K562 (cell line): Measurements from ENCODE around the gene FBL.

Experiments
- CTCF ChIP-seq, 3 experiments: IDR thresholded peaks in 2 of 3; conservative IDR thresholded peaks in 1 of 3; 2 replicates each; pipeline ENCODE4 v1.5.1; 2011 to 2012; ENCODE audit warnings: low read length in 3 of 3, mild to moderate bottlenecking in 3 of 3, control low read depth in 2 of 3, improper control_type of control experiment in 1 of 3, inconsistent platforms in 1 of 3, low read depth in 1 of 3, mixed read lengths in 1 of 3, moderate library complexity in 1 of 3; ENCODE audit not compliant: insufficient read depth in 2 of 3
- ESRRA ChIP-seq: fragments of 450-650 bp; IDR thresholded peaks from 2 replicates; pipeline ENCODE4 v1.6.1; 2014; ENCODE audit warnings: low read depth, mild to moderate bottlenecking, moderate library complexity, borderline replicate concordance
- JUND ChIP-seq, 2 experiments: IDR thresholded peaks; 2 replicates in 1 of 2; 3 replicates in 1 of 2; pipeline ENCODE4 v1.6.1; 2011; ENCODE audit warnings: borderline replicate concordance in 2 of 2, low read depth in 2 of 2, low read length in 2 of 2, improper control_type of control experiment in 1 of 2, missing biosample characterization in 1 of 2, missing genetic modification characterization in 1 of 2, missing genetic modification reagents in 1 of 2
- MAFK ChIP-seq: IDR thresholded peaks from 2 replicates; pipeline ENCODE4 v1.6.1; 2011; ENCODE audit warnings: low read length, improper control_type of control experiment
- NR1H2 ChIP-seq: sonication (generic); formaldehyde crosslinking; IDR thresholded peaks from 2 replicates; pipeline ENCODE4 v1.4.0; 2020; ENCODE audit warnings: mild to moderate bottlenecking, missing genetic modification reagents
- SMARCB1 ChIP-seq: IDR thresholded peaks from 2 replicates; pipeline ENCODE4 v1.6.1; 2011; ENCODE audit warnings: improper control_type of control experiment, low read depth; ENCODE audit not compliant: insufficient read length
- SP1 ChIP-seq: sonication (generic); formaldehyde crosslinking; IDR thresholded peaks from 2 replicates; pipeline ENCODE4 v1.8.1; 2022; ENCODE audit warnings: mild to moderate bottlenecking, missing genetic modification reagents
- TF ChIP-seq, protein P1 (sequence below): sonication (generic); formaldehyde crosslinking; IDR thresholded peaks from 2 replicates; pipeline ENCODE4 v1.8.0; 2022; ENCODE audit warnings: mild to moderate bottlenecking, low read depth, missing genetic modification reagents
- TF ChIP-seq, protein P2 (sequence below): fragments of 450-650 bp; formaldehyde crosslinking; IDR thresholded peaks from 2 replicates; pipeline ENCODE4 v1.4.0; 2020; ENCODE audit warnings: mild to moderate bottlenecking, moderate library complexity
- TF ChIP-seq, protein P3 (sequence below): fragments of 200-600 bp; sonication (generic); IDR thresholded peaks from one replicate; pipeline ENCODE4 v1.6.1; 2012; ENCODE audit warnings: mild to moderate bottlenecking, low read depth, low read length, inconsistent platforms

GRCh38 chr19:39818626-39819097 is 27.5 kb downstream of the FBL start:
- TF ChIP-seq, protein P1, sequence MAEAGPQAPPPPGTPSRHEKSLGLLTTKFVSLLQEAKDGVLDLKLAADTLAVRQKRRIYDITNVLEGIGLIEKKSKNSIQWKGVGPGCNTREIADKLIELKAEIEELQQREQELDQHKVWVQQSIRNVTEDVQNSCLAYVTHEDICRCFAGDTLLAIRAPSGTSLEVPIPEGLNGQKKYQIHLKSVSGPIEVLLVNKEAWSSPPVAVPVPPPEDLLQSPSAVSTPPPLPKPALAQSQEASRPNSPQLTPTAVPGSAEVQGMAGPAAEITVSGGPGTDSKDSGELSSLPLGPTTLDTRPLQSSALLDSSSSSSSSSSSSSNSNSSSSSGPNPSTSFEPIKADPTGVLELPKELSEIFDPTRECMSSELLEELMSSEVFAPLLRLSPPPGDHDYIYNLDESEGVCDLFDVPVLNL: no peak
- TF ChIP-seq, protein P2, sequence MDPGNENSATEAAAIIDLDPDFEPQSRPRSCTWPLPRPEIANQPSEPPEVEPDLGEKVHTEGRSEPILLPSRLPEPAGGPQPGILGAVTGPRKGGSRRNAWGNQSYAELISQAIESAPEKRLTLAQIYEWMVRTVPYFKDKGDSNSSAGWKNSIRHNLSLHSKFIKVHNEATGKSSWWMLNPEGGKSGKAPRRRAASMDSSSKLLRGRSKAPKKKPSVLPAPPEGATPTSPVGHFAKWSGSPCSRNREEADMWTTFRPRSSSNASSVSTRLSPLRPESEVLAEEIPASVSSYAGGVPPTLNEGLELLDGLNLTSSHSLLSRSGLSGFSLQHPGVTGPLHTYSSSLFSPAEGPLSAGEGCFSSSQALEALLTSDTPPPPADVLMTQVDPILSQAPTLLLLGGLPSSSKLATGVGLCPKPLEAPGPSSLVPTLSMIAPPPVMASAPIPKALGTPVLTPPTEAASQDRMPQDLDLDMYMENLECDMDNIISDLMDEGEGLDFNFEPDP (CRISPR knock-in tag): no peak
- no peak for TF ChIP-seq NR1H2
- TF ChIP-seq SMARCB1: no peak
- no peak for TF ChIP-seq SP1 (CRISPR knock-in tag)
- TF ChIP-seq JUND (IDR thresholded peaks at IDR 0.05; ENCODE audit: borderline replicate concordance, low read depth, low read length): no peak
- no peak for TF ChIP-seq JUND (tag; IDR thresholded peaks at IDR 0.05; ENCODE audit: borderline replicate concordance, low read depth, low read length)
- no peak for TF ChIP-seq ESRRA
- TF ChIP-seq MAFK: no peak
- no peak for TF ChIP-seq CTCF (IDR thresholded peaks at IDR 0.05 in 2 of 3, conservative IDR thresholded peaks at IDR 0.05 in 1 of 3; ENCODE audit: insufficient read depth in 2 of 3, low read depth in 1 of 3, low read length in 3 of 3)
- TF ChIP-seq, protein P3, sequence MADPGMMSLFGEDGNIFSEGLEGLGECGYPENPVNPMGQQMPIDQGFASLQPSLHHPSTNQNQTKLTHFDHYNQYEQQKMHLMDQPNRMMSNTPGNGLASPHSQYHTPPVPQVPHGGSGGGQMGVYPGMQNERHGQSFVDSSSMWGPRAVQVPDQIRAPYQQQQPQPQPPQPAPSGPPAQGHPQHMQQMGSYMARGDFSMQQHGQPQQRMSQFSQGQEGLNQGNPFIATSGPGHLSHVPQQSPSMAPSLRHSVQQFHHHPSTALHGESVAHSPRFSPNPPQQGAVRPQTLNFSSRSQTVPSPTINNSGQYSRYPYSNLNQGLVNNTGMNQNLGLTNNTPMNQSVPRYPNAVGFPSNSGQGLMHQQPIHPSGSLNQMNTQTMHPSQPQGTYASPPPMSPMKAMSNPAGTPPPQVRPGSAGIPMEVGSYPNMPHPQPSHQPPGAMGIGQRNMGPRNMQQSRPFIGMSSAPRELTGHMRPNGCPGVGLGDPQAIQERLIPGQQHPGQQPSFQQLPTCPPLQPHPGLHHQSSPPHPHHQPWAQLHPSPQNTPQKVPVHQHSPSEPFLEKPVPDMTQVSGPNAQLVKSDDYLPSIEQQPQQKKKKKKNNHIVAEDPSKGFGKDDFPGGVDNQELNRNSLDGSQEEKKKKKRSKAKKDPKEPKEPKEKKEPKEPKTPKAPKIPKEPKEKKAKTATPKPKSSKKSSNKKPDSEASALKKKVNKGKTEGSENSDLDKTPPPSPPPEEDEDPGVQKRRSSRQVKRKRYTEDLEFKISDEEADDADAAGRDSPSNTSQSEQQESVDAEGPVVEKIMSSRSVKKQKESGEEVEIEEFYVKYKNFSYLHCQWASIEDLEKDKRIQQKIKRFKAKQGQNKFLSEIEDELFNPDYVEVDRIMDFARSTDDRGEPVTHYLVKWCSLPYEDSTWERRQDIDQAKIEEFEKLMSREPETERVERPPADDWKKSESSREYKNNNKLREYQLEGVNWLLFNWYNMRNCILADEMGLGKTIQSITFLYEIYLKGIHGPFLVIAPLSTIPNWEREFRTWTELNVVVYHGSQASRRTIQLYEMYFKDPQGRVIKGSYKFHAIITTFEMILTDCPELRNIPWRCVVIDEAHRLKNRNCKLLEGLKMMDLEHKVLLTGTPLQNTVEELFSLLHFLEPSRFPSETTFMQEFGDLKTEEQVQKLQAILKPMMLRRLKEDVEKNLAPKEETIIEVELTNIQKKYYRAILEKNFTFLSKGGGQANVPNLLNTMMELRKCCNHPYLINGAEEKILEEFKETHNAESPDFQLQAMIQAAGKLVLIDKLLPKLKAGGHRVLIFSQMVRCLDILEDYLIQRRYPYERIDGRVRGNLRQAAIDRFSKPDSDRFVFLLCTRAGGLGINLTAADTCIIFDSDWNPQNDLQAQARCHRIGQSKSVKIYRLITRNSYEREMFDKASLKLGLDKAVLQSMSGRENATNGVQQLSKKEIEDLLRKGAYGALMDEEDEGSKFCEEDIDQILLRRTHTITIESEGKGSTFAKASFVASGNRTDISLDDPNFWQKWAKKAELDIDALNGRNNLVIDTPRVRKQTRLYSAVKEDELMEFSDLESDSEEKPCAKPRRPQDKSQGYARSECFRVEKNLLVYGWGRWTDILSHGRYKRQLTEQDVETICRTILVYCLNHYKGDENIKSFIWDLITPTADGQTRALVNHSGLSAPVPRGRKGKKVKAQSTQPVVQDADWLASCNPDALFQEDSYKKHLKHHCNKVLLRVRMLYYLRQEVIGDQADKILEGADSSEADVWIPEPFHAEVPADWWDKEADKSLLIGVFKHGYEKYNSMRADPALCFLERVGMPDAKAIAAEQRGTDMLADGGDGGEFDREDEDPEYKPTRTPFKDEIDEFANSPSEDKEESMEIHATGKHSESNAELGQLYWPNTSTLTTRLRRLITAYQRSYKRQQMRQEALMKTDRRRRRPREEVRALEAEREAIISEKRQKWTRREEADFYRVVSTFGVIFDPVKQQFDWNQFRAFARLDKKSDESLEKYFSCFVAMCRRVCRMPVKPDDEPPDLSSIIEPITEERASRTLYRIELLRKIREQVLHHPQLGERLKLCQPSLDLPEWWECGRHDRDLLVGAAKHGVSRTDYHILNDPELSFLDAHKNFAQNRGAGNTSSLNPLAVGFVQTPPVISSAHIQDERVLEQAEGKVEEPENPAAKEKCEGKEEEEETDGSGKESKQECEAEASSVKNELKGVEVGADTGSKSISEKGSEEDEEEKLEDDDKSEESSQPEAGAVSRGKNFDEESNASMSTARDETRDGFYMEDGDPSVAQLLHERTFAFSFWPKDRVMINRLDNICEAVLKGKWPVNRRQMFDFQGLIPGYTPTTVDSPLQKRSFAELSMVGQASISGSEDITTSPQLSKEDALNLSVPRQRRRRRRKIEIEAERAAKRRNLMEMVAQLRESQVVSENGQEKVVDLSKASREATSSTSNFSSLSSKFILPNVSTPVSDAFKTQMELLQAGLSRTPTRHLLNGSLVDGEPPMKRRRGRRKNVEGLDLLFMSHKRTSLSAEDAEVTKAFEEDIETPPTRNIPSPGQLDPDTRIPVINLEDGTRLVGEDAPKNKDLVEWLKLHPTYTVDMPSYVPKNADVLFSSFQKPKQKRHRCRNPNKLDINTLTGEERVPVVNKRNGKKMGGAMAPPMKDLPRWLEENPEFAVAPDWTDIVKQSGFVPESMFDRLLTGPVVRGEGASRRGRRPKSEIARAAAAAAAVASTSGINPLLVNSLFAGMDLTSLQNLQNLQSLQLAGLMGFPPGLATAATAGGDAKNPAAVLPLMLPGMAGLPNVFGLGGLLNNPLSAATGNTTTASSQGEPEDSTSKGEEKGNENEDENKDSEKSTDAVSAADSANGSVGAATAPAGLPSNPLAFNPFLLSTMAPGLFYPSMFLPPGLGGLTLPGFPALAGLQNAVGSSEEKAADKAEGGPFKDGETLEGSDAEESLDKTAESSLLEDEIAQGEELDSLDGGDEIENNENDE: no peak
